Dedifferentiated amniotic fluid mesenchymal stem cell (primary cell): ENCODE measurements around the gene P4HB.
A peak's percentile ranks its signal among the peaks of the same experiment; 100 is the strongest.
"Not testable (repeated sequence)": the region's sequence is repeated elsewhere in the genome, so short reads cannot be mapped to it uniquely, and the experiment has no call there.

Experiments
- DNase-seq: peaks from one replicate; pipeline ENCODE4 v3.0.0-alpha.2; 2016; ENCODE audit errors: extremely low spot score

P4HB gene

DNA sequence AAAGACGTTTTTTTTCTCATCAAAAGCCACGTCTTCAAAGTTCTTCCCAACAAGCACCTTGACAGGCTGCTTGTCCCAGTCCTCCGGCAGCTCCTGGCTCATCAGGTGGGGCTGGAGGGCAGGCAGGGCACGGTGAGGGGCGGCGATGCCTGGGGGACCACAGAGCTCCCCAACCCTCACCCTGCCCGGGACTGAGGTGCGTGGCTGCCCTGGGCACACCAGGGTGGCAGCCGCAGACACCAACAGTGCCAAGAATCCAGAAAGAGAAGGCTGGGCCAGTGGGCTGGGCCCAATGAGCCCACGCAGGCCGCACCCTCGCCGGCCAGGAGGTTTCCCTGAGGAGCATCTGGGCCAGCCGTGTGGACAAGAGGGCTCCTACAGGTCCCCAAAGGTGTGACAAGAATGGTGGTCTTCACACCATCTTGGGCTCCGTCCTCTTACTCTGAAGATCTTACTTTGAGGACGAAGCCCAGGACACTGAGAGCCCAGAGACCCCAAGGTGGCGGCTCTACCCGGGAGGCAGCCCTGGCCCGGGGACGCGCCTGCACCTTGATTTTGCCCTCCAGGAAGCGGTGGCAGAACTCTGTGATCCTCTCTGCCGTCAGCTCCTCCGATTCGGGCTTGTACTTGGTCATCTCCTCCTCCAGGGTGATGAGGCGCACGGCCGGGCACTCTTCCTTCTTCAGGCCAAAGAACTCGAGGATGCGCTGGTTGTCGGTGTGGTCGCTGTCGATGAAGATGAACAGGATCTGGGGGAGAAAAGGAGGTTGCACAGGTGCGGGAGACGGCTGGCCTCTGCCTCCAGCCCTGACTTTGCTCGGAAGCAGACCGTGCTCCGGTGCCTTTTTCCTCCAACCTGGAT, 14.2 kb downstream of the P4HB start:
- DNase-seq = no peak

- DNase-seq = no peak
These were observed 15.0 kb downstream of the P4HB start for GRCh38 chr17:81845361-81845760.

GRCh38 chr17:81844887-81845286, 15.4 kb downstream of the P4HB start:
- DNase-seq = no peak

GRCh38 chr17:81844327-81844851, 15.9 kb downstream of the P4HB start:
- DNase-seq = no peak

DNA sequence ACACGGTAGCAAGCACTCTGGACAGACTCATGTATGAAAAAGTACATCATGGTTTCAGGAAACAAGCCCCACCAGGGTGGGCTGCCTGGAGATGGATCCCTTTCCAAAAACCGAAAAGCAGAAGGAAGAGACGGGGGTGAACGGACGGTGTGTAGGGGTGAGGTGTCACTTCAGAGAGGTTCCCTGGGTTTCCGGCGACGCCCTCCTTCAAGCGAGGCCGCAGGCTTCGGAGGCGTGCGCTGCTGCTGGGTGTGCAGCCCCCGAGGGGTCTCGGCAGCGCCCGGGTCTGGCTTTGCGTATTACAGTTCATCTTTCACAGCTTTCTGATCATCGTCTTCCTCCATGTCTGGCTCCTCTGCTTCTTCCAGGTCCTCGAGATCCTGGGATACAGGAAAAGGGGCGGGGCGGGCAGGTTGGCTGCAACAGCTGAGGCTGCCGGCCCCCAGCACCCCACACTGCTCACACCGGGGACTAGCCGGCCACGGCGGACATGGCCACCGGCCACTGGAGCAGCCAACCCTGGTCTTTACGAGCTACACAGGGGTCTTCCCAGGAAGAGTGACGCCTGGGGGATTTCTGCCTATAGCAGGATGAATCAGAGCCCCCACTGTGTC, 16.5 kb downstream of the P4HB start:
- DNase-seq = no peak

DNA sequence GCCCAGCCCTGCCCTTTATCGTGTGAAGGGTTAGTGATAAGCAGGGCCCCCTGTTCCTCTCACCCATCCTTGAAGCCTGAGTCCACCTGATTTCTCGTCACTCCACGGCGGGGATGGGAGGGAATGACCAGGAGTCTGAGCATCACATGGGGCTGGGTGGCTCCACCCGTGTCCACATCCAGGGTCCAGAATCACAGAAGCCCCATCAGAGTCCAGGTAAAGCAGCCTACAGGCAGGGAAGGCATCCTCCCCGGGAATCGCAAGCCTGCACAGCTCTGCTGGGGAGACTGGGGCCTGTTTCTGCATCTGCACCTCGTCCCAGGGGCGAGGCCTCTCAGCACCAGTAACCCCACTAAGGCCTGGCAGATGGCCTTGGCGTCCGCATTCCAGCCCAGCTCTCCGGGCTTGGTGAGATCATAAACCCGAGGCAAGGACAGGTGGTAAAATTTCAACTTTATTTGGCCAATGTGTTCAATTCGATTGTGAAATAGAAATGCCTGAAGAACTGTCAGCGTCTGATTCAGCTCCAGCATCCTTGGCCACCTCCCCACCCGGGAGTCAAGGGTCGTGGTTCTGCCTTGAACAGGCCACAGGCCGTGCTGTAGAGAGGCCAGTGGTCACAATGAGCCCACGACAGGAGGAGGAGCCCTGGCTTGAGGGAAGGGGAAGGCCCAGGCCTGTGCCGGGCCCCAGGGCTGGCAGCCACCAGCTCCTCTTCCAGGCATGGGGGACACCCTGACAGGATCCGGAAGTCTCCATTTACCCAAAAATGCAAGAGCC, 17.4 kb downstream of the P4HB start:
- DNase-seq = no peak

DNA sequence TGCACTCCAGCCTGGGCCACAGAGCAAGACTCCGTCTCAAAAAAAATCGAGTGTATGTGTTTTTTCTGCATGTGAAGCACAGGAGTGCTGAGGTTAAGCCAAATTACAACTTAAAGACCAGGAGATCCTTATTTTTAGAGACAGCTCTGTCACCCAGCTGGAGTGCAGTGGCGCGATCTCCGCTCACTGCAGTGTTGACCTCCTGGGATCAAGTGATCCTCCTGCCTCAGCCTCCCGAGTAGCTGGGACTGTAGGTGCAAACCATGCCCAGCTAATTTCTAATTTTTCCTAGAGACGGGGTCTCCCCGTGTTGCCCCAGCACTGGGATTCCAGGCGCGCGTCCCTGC, 18.0 kb downstream of the P4HB start:
- DNase-seq = no peak

- no peak for DNase-seq
These were observed 18.5 kb downstream of the P4HB start for GRCh38 chr17:81841866-81842265.

DNA sequence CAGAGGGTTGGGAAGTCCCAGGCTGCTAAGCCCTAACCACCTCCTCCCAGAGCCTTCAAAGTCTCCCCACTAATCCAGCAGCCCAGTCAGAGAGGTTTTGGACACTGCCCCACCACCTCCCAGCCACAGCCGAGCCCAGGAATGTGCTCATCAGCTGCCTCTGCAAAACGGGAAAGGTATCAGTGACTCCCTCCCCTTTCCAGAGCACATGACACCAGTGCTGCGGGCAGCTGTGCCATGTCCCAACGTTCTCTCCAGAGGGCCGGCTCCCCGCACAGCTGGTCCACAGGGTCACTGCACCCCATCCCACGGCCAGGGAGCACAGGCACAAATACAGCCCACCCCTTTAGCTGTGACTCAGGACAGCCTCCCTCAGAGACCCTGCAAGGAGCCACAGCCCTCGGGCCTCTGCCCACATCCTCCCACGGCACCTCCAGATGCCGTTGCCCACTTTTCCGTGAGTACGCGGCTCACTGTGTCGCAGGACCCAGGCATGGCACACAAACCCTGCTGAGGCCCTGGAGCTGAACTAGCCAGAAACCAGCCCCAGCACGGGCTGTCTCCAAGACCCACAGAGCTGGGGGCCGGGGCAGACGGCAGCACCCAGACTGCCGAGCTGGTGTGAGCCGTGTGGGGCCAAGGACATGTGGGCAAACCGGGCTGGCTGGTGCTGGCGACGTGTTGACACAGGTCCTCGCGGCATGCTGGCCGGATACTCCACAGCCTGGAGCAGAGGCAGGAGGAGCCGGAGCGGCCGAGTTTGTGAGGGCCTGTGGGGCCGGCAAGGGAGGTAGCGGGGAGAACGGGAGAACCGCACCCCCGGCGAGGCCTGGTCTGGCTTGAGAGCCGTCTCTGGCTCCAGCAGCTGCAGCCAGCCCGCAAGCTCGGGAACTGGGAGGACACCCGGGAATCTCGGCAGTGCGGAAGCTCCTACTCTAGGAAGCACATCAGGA, 19.2 kb downstream of the P4HB start:
- no peak for DNase-seq

- not testable (repeated sequence) for DNase-seq
These were observed 20.3 kb downstream of the P4HB start for GRCh38 chr17:81840059-81840458.

DNA sequence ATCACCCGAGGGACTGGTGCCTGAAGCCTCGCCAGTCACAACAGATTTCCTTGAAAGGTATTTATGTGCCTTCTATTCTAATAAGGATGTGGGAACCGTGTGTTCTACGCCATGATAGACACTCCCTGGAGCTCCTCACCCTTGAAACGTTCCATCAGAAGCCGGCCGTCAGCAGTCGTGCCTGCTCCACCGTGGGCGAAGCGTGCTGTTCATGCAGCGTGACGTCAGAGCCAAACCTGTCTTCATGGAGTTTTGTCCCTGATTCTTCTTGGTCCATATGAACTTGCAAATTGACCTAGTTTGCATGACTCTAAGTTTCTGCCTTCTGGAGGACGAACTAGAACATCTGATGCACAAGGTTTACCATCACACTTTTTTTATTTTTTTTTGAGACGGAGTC, 21.0 kb downstream of the P4HB start:
- no peak for DNase-seq

GRCh38 chr17:81838753-81839255, 21.5 kb downstream of the P4HB start:
- DNase-seq = no peak

DNA sequence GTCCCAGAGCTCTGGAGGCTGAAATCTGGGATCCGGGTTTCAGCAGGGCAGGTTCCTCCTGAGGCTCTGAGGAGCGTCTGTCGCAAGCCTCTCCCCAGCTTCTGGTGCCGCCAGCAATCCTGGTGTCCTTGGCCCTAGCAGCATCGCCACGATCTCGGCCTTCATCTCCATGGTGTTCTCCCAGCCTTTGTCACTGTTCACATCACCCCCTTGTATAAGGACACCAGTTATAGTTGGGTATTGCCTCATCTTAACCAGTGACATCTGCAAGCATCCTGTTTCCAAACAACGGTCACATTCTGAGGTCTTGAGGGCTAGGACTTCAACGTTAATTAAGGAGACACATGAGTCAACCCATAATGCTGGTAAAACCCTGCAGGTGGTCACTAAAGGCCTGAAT, 22.7 kb downstream of the P4HB start:
- no peak for DNase-seq

GRCh38 chr17:81834831-81835267, 25.5 kb downstream of the P4HB start, which contains the start of gene PPP1R27:
TSS of gene PPP1R27 (minus strand) at chr17:81835050. CDS start at chr17:81834953, 97 bp downstream.
- DNase-seq = no peak

- no peak for DNase-seq
These were observed 26.2 kb downstream of the P4HB start for GRCh38 chr17:81833921-81834830.

DNA sequence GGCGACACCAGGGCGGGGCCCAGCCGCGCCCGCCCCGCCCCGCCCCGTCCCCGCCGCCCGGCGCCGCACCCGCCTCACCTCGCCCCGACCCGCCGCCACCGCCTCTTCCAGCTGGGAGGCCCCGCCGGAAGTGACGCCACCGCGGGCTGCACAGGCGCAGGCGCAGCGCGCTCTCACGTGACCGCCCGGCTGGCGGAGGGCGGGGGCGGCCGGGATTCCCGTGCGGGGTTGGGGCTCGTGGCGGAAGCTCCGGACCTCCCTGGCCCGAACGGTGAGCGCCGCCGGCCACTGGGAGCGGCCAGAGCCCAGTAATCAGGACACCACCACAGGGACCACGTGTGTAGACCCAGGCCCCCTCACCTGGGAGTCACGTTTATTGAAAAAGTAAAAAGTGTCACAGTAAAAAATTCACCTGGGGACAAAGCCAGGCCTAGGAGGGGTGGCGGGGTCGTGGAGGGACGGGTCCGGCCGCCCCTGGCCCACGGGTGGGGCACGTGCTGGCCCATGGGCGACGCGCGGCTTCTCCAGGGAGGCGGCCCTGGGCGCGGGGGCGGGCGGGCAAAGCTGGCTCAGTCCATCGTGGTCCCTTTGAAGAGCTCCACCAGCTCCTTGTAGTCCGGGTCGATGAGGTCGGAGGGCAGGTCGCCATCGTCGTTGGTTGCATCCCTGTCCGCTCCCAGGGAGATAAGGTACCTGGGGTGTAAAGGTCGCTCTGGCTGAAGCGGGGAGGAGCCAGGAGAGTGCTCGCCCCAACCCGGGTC, 27.0 kb downstream of the P4HB start, which contains the start of gene MCRIP1:
TSS of gene MCRIP1 (minus strand) at position 132 of the 761 bp plus-strand sequence. CDS start 8,785 bp downstream, outside the sequence.
- peak; percentile 91 for DNase-seq

DNA sequence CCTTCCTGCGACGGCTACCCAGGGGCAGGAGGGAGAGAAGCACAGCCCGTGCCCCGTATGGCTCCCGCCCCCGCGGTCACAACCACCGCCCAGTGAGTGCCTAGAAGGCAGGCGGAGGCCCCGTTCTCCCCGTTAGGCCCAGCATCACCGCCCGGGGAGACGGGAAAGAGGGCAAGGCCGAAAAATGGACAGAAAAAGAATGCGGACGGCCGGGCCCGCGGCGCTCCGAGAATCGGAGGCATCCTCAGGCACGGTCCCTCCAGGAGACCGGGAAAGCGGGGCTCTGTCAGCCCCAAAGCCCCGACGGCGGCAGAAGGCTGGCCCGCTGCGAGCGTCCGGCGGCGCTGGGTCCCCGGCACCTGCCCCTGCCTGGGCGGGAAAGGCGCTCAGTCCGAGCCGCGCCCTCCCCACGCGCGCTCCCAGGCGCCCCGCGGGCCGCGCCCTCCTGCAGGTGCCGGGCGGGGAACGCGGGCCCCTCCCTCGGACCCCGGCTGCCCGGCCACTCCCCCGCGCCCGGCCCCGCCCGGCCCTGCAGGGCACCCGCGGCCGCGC, 27.7 kb downstream of the P4HB start:
- no peak for DNase-seq

DNA sequence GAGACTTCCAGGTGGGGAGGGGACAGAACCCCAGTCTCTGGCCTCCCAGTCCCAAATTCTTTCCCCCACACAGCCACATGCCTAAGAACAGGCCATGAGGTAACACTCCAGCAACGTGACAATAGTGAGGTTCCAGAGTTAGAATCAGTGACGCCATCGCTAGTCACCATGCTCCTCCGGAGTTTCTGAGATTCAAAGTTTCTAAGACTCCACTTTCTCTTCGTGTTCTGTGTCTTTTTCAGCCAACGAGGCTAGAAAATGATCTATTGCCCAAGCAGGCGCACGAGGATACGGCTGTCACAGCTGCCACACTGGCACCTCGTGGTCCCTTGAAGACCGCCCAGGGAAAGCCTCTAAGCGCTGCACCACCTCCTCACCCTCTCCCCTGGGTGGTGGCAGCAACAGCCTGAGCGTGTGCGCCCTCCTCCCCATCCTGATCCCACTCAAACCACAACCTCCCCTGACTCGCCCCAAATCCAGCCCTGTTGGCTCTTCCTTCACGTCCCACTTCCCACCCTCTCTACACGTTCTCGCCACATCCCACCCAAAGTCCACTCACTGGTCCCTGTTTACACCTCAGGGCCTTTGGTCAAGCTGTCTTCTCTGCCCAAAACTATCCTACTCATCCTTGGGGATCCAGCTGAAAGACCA, 28.3 kb downstream of the P4HB start:
- no peak for DNase-seq
